GM15510 (cell line): ENCODE data around the gene CABLES1.

Experiments used
- POLR2A ChIP-seq: IDR thresholded peaks from 3 replicates; pipeline ENCODE4 v1.6.1; 2011; ENCODE audit warnings: borderline replicate concordance; ENCODE audit not compliant: insufficient read length; ENCODE audit errors: extremely low read depth

The CABLES1 gene

GRCh38 chr18:23171581-23172156 lies 36.4 kb downstream of the CABLES1 start:
- no peak for TF ChIP-seq POLR2A

DNA sequence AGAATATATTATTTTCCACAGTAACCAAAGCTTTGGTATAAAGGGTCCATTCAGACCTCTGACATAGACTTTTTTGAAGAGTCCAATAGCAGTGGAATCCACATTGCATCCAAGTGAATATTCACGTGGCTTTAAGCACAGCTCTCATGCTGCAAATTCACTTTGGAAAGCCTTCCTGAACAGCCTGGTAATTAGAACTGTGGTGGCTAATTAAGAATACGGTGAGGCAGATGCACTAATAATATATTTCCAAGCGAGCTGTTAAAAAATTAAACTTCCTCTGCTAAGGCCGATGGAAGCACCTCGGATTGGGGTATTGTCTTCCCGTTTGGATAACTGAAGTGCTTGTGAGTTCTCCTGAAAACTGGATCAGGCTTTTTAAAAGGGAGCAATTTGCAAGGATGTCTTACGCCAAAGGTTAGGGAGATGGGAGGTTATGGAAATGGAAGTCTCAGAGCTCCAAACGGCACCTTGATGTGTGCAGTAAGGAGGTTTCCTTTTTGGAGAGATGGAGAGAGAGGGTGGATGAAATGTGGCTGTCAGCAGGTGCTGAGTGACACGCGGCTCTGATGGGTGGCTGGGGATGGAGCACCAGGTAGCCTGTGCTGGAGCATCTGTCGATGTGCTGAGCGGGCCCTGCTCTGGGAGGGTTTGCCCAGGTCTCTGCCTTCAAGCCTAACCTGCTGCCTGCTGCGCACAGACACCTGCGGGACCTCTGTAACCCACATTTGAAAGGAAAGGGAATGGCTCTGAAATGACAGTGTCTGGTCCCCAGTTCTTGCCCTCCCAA lies 37.5 kb downstream of the CABLES1 start:
- no peak for TF ChIP-seq POLR2A

DNA sequence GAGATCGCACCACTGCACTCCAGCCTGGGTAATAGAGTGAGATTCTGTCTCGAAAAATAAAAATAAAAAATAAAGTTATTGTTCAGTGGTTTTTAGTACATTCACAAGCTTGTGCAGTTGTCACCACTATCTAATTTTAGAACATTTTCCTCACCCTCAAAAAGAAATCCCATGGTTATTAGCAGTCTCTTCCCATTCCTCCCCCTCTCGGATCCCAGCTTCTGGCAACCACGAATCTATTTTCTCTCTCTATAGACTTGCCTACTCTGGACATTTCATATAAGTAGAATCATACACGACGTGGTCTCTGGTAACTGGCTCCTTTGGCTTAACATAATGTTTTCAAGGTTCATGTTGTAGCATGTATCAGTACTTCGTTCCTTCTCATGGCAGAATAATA lies 38.6 kb downstream of the CABLES1 start:
- TF ChIP-seq POLR2A: no peak

GRCh38 chr18:23176701-23177432 lies 41.6 kb downstream of the CABLES1 start:
- TF ChIP-seq POLR2A: no peak

- no peak for TF ChIP-seq POLR2A
These were observed 42.3 kb downstream of the CABLES1 start for GRCh38 chr18:23177433-23178072.

DNA sequence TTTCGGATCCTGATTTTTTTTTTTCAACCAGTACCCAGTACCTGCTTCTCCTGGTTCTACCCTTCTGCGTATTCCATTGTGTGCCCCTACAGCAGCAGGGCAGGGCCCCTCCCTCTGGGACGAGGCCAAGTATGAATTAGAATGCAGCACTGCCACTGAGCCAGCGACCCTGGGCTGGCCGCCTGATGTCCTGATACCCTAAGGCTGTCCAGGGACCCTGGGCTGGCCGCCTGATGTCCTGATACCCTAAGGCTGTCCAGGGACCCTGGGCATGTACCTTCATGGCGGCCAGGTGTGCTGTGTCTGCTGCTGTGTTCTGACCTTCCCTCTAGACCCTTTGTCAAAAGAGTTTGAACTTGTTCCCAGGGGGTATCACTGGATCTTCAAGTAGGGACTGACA lies 42.9 kb downstream of the CABLES1 start:
- no peak for TF ChIP-seq POLR2A

GRCh38 chr18:23178661-23179081 lies 43.4 kb downstream of the CABLES1 start:
- TF ChIP-seq POLR2A: no peak

DNA sequence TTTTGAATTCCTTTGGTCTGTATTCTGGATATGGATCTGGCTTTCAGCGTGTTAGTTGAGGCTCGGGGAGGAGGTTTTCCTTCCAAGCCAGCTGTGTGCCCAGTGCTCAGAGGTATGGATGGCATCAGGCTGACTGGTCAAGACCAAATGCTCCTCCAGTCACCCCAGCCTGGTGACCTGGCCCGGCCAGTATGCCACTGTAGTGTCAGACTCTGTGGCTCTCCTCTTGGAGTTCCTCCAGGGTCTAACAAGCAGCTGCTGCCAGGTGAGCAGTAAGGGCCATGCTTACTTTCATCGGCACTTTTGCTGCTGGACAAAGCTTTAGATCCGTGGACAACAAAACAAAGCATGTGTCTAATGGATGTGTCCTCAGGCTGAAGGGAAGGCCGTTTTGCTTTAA lies 44.1 kb downstream of the CABLES1 start:
- no peak for TF ChIP-seq POLR2A

GRCh38 chr18:23181547-23181946 lies 46.3 kb downstream of the CABLES1 start:
- TF ChIP-seq POLR2A: no peak

DNA sequence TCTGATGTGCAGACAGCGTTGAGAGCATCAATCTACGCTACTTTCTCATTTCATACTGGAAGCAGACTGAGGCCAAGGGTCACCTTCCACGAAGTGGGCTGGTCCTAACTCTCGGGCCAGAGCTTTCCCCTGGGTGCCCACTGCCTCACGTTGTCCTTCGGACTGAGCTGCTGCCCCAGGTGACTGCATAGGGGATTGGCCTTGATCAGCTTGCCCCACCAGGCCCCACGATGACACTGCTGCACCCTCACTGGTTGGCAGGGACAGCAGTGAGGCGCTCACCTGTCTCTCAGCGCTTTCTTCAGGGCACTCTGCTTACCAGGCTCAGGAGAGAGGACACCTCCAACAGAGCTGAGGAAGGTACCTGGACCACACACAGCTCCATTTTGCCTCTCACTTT lies 47.3 kb downstream of the CABLES1 start:
- TF ChIP-seq POLR2A: no peak

- no peak for TF ChIP-seq POLR2A
These were observed 48.3 kb downstream of the CABLES1 start for GRCh38 chr18:23183411-23184150.

DNA sequence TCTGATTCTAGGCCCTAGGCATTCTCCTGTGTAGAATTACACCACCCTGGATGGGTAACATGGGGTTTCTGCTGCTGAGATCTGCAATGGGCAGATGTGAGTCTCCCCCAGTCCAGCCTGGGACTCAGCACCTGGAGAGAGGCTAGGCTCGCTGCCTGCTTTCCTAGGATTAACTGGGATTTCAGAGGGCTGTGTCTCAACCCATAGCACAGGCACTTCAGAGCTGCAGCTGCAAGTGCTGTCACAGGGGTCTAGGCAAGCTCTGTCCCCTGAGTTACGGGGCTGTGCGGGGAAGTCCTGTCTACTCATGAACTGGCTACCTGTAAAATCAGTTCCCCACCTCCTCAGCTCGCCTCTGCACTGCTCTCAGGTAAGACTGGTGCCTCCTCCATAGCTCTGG lies 51.5 kb downstream of the CABLES1 start:
- TF ChIP-seq POLR2A: no peak

DNA sequence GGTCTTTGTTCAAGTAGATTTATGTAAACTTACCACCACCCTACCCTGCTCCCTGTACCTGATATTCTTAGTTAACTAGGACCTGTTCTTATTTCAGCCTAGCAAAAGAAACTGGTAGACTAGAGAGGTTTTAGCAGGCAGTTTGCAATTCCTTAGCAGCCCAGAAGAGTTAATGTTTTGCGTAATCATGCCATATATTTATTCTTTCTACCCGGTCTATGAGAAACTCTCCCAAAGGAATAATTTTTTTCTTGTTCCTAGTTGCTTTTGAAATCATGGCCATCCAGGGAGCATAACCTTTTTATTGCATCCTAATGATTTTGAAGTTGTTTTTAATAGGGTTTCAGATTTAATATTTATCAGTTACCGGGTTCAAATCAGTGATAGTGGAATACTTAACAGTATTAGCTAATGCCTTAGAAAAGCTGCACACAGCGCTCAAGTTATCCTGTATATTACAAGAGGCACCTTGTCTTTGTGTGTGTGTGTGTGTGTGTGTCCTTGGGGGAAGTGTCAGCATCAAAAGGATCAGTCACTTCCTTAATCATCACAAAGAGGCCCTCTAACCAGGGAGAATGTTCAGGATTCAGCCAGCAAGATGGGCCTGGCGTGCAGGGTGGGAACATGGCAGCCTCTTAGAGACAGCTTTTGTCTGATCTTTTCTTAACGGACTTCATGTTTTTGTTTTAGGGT lies 52.9 kb downstream of the CABLES1 start:
- no peak for TF ChIP-seq POLR2A

GRCh38 chr18:23189099-23189498 lies 53.8 kb downstream of the CABLES1 start:
- TF ChIP-seq POLR2A: no peak
